Measurements from ENCODE around the gene ID1.

DNA sequence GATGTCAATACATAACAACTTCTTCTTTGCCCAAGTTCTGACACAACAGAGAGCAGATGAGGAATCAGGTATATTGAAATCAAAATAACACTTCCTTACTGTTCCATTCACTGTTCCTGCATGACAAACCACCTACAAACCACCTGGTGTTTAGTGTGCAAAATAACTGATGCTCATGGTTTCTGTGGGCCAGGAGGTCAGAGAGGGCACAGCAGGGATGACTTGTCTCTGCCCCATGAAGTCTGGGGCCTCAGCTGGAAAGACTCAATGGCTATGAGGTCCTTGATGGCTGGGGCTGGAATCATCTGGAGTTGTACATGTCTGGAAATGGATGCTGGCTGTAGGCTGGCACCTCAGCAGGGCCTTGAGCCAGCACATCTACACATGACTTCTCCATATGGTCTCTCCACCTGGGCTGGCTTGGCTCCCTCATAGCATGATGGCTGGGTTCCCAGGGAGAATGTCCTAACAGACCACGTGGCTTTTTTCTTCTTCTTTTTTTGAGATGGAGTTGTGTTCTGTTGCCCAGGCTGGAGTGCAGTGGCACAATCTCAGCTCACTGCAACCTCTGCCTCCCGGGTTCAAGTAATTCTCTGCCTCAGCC is 25.2 kb downstream of the ID1 start:
- TF ChIP-seq, protein P1, sequence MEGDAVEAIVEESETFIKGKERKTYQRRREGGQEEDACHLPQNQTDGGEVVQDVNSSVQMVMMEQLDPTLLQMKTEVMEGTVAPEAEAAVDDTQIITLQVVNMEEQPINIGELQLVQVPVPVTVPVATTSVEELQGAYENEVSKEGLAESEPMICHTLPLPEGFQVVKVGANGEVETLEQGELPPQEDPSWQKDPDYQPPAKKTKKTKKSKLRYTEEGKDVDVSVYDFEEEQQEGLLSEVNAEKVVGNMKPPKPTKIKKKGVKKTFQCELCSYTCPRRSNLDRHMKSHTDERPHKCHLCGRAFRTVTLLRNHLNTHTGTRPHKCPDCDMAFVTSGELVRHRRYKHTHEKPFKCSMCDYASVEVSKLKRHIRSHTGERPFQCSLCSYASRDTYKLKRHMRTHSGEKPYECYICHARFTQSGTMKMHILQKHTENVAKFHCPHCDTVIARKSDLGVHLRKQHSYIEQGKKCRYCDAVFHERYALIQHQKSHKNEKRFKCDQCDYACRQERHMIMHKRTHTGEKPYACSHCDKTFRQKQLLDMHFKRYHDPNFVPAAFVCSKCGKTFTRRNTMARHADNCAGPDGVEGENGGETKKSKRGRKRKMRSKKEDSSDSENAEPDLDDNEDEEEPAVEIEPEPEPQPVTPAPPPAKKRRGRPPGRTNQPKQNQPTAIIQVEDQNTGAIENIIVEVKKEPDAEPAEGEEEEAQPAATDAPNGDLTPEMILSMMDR (IDR thresholded peaks at IDR 0.05) = no peak
- TF ChIP-seq POLR2A (IDR thresholded peaks at IDR 0.05) = no peak
- no peak for TF ChIP-seq EP300 (IDR thresholded peaks at IDR 0.05)
